ENCODE data around the gene DYDC1.
"Not testable (repeated sequence)": the region's sequence is repeated elsewhere in the genome, so short reads cannot be mapped to it uniquely, and the experiment has no call there.

DYDC1 gene

GRCh38 chr10:80356563-80356988 lies at the start of gene DYDC1, which contains the start of gene DYDC2:
Gene DYDC1 (minus strand): TSS chr10:80356755. CDS start chr10:80352601, 4,154 bp downstream.
Gene DYDC2 (plus strand): TSS chr10:80356781. CDS start chr10:80362444, 5,663 bp downstream.
- DNase-seq = peak; percentile 28

- no peak for DNase-seq
Measured at GRCh38 chr10:80406204-80406603, 49.6 kb upstream of the DYDC1 start.

GRCh38 chr10:80405626-80406025 lies 49.1 kb upstream of the DYDC1 start:
- no peak for DNase-seq

GRCh38 chr10:80405035-80405434 lies 48.5 kb upstream of the DYDC1 start:
- DNase-seq = no peak

- DNase-seq = no peak
Measured at GRCh38 chr10:80400136-80400804, 43.7 kb upstream of the DYDC1 start.

GRCh38 chr10:80397014-80397413 lies 40.5 kb upstream of the DYDC1 start:
- DNase-seq = no peak

- DNase-seq = no peak
Measured at GRCh38 chr10:80394358-80394916, 37.9 kb upstream of the DYDC1 start.

GRCh38 chr10:80392250-80392649 lies 35.7 kb upstream of the DYDC1 start:
- no peak for DNase-seq

- DNase-seq = no peak
Measured at GRCh38 chr10:80390740-80391139, 34.2 kb upstream of the DYDC1 start.

- DNase-seq = peak; percentile 63
Measured at GRCh38 chr10:80382989-80383388, 26.4 kb upstream of the DYDC1 start.

- DNase-seq = no peak
Measured at GRCh38 chr10:80380185-80380584, 23.6 kb upstream of the DYDC1 start.

GRCh38 chr10:80379701-80380100 lies 23.1 kb upstream of the DYDC1 start:
- DNase-seq = no peak

GRCh38 chr10:80373502-80373901 lies 16.9 kb upstream of the DYDC1 start:
- DNase-seq = no peak

- no peak for DNase-seq
Measured at GRCh38 chr10:80372675-80373074, 16.1 kb upstream of the DYDC1 start.

- no peak for DNase-seq
Measured at GRCh38 chr10:80371467-80371866, 14.9 kb upstream of the DYDC1 start.

- DNase-seq = no peak
Measured at GRCh38 chr10:80365510-80365909, 9.0 kb upstream of the DYDC1 start.

GRCh38 chr10:80359644-80360043 lies 3.1 kb upstream of the DYDC1 start:
- DNase-seq = no peak

GRCh38 chr10:80358925-80359324 lies 2.4 kb upstream of the DYDC1 start:
- DNase-seq = not testable (repeated sequence)

GRCh38 chr10:80357851-80358125 lies 1.2 kb upstream of the DYDC1 start:
- no peak for DNase-seq

GRCh38 chr10:80356989-80357850 lies 665 bp upstream of the DYDC1 start:
- no peak for DNase-seq

- no peak for DNase-seq
Measured at GRCh38 chr10:80351220-80351619, 5.3 kb downstream of the DYDC1 start.

- DNase-seq = no peak
Measured at GRCh38 chr10:80350251-80350650, 6.3 kb downstream of the DYDC1 start.

GRCh38 chr10:80344912-80345311 lies 11.6 kb downstream of the DYDC1 start:
- no peak for DNase-seq

- no peak for DNase-seq
Measured at GRCh38 chr10:80344276-80344675, 12.3 kb downstream of the DYDC1 start.
